SK-N-SH (cell line): ENCODE results near the gene AKR1C1. TPM values are rescaled to one million over a fixed set of nuclear protein-coding genes. Genes with fewer than 3 reads are reported as not detected.

ENCODE experiments used
- CTCF ChIA-PET: fragments of 300-600, 350-600 bp; formaldehyde crosslinking; extraction: SDS; loops from one replicate; lab custom pipeline; 2021; lab: Yijun Ruan, JAX
- POLR2A ChIA-PET: fragments of 350-600 bp; sonication (Branson Sonifier 250); formaldehyde crosslinking; extraction: SDS; loops from one replicate; lab custom pipeline; 2020; ENCODE audit warnings: antibody characterized with exemption, inconsistent platforms; lab: Yijun Ruan, JAX
- DNase-seq: peaks from one replicate; pipeline ENCODE4 v3.0.0; 2012
- H2AFZ ChIP-seq: fragments of 200-600 bp; sonication (generic); 2 replicates; pipeline ENCODE4 v1.8.1; 2016; ENCODE audit warnings: antibody characterized with exemption, mild to moderate bottlenecking, low read depth
- H3F3A ChIP-seq: fragments of 200-600 bp; sonication (generic); replicated peaks from 2 replicates; pipeline ENCODE3; 2016; ENCODE audit warnings: antibody characterized with exemption, mild to moderate bottlenecking; ENCODE audit not compliant: insufficient read depth
- H3K27ac ChIP-seq, 2 experiments: fragments of 200-500 bp in 1 of 2; fragments of 200-600 bp in 1 of 2; sonication (Bioruptor generic) in 1 of 2; sonication (generic), shearing (Covaris generic) in 1 of 2; 2 replicates each; pipeline versions ENCODE4 v1.5.1 to v1.6.1; 2014 to 2016; ENCODE audit warnings: low read depth in 2 of 2, inconsistent platforms in 1 of 2, low read length in 1 of 2, mild to moderate bottlenecking in 1 of 2, mixed read lengths in 1 of 2
- H3K27me3 ChIP-seq: fragments of 200-600 bp; sonication (generic), shearing (Covaris generic); 2 replicates; pipeline ENCODE4 v1.6.1; 2016; ENCODE audit warnings: mixed run types; ENCODE audit not compliant: insufficient read depth
- H3K36me3 ChIP-seq, 2 experiments: fragments of 200-500 bp in 1 of 2; fragments of 200-600 bp in 1 of 2; sonication (Bioruptor generic) in 1 of 2; sonication (generic) in 1 of 2; replicated peaks in 1 of 2; 2 replicates each; pipeline versions ENCODE3 to v1.5.1; 2014 to 2016; ENCODE audit warnings: low read length in 1 of 2, mild to moderate bottlenecking in 1 of 2; ENCODE audit not compliant: insufficient read depth in 2 of 2, control insufficient read depth in 1 of 2
- H3K4me1 ChIP-seq, 2 experiments: fragments of 200-500 bp in 1 of 2; fragments of 200-600 bp in 1 of 2; sonication (Bioruptor generic) in 1 of 2; sonication (generic), shearing (Covaris generic) in 1 of 2; 2 replicates each; pipeline versions ENCODE4 v1.5.1 to v1.6.1; 2014 to 2016; ENCODE audit warnings: low read depth in 1 of 2, low read length in 1 of 2, mixed run types in 1 of 2; ENCODE audit not compliant: insufficient read depth in 2 of 2, control insufficient read depth in 1 of 2
- H3K4me2 ChIP-seq: fragments of 200-600 bp; sonication (generic), shearing (Covaris generic); 2 replicates; pipeline ENCODE4 v1.6.1; 2017; ENCODE audit warnings: mixed run types
- H3K4me3 ChIP-seq, 2 experiments: fragments of 200-500 bp in 1 of 2; fragments of 200-600 bp in 1 of 2; sonication (Bioruptor generic) in 1 of 2; sonication (generic), shearing (Covaris generic) in 1 of 2; 2 replicates each; pipeline versions ENCODE4 v1.5.1 to v1.8.1; 2014 to 2016; ENCODE audit warnings: low read depth in 2 of 2, inconsistent platforms in 1 of 2, low read length in 1 of 2, mild to moderate bottlenecking in 1 of 2, mixed read lengths in 1 of 2, moderate library complexity in 1 of 2
- H3K79me2 ChIP-seq: fragments of 200-600 bp; sonication (generic); 2 replicates; pipeline ENCODE4 v1.8.1; 2017; ENCODE audit warnings: mild to moderate bottlenecking; ENCODE audit not compliant: insufficient read depth
- H3K9ac ChIP-seq: fragments of 200-600 bp; sonication (generic); 2 replicates; pipeline ENCODE4 v1.6.1; 2017; ENCODE audit warnings: mixed run types
- H3K9me2 ChIP-seq: fragments of 200-600 bp; sonication (generic); 2 replicates; pipeline ENCODE4 v1.6.1; 2017; ENCODE audit warnings: mixed run types
- H3K9me3 ChIP-seq: fragments of 200-600 bp; sonication (generic); 2 replicates; pipeline ENCODE4 v1.6.1; 2017; ENCODE audit warnings: mixed run types, mild to moderate bottlenecking, moderate library complexity
- H4K20me1 ChIP-seq: fragments of 200-600 bp; sonication (generic); 2 replicates; pipeline ENCODE4 v1.6.1; 2017; ENCODE audit warnings: mild to moderate bottlenecking, mixed run types; ENCODE audit not compliant: insufficient read depth
- CTCF ChIP-seq: fragments of 200-600 bp; sonication (generic); IDR thresholded peaks from 2 replicates; pipeline ENCODE4 v1.6.1; 2017; ENCODE audit warnings: antibody characterized with exemption, mild to moderate bottlenecking, moderate library complexity
- ELF1 ChIP-seq: IDR thresholded peaks from 2 replicates; pipeline ENCODE4 v1.4.0; 2012
- FOXM1 ChIP-seq: IDR thresholded peaks from 2 replicates; pipeline ENCODE4 v1.4.0; 2012; ENCODE audit warnings: low read depth, mild to moderate bottlenecking
- GABPA ChIP-seq: IDR thresholded peaks from 2 replicates; pipeline ENCODE4 v1.4.0; 2012; ENCODE audit warnings: low read depth, mild to moderate bottlenecking
- GATA2 ChIP-seq: sonication (generic); formaldehyde crosslinking; IDR thresholded peaks from 2 replicates; pipeline ENCODE4 v1.5.0; 2020; ENCODE audit warnings: mild to moderate bottlenecking, missing genetic modification reagents
- JUND ChIP-seq: IDR thresholded peaks from 2 replicates; pipeline ENCODE4 v1.4.0; 2012
- NFIC ChIP-seq: IDR thresholded peaks from 2 replicates; pipeline ENCODE4 v1.4.0; 2012; ENCODE audit warnings: borderline replicate concordance
- NRF1 ChIP-seq: IDR thresholded peaks from 2 replicates; pipeline ENCODE4 v1.6.1; 2012; ENCODE audit warnings: low read depth, mild to moderate bottlenecking, low read length
- PBX3 ChIP-seq: IDR thresholded peaks from 2 replicates; pipeline ENCODE4; 2012
- POLR2AphosphoS5 ChIP-seq: IDR thresholded peaks from 2 replicates; pipeline ENCODE4 v1.6.1; 2012; ENCODE audit warnings: low read depth, low read length
- REST ChIP-seq: IDR thresholded peaks from 2 replicates; pipeline ENCODE4 v1.6.1; 2012; ENCODE audit warnings: mild to moderate bottlenecking, low read depth, low read length, moderate library complexity
- RFX5 ChIP-seq: IDR thresholded peaks from 2 replicates; pipeline ENCODE4 v1.6.1; 2012; ENCODE audit warnings: mild to moderate bottlenecking, improper control_type of control experiment, low read length
- RXRA ChIP-seq: IDR thresholded peaks from 2 replicates; pipeline ENCODE4 v1.4.0; 2012; ENCODE audit warnings: low read depth, mild to moderate bottlenecking, borderline replicate concordance
- SIN3A ChIP-seq: IDR thresholded peaks from 2 replicates; pipeline ENCODE4 v1.6.1; 2012; ENCODE audit warnings: low read depth, mild to moderate bottlenecking, low read length, moderate library complexity, borderline replicate concordance
- SMC3 ChIP-seq: IDR thresholded peaks from 2 replicates; pipeline ENCODE4 v1.6.1; 2012; ENCODE audit warnings: low read depth, low read length, improper control_type of control experiment
- TCF12 ChIP-seq: IDR thresholded peaks from 2 replicates; pipeline ENCODE4 v1.4.0; 2012
- TEAD4 ChIP-seq: IDR thresholded peaks from 2 replicates; pipeline ENCODE4 v1.4.0; 2012; ENCODE audit warnings: mild to moderate bottlenecking, borderline replicate concordance; ENCODE audit not compliant: insufficient read depth
- WGBS: methylation state at CpG from one replicate; pipeline ENCODE4 v1.1.6; 2017; ENCODE audit warnings: low lambda C conversion rate; 5-methylcytosine and 5-hydroxymethylcytosine counted together
- polyA plus RNA-seq, 3 experiments: library from polyadenylated mRNA; depleted of rRNA; stranded (reverse); fragments of >200 nt; gene quantifications; 2 replicates each; pipeline ENCODE4 v1.2.3, GENCODE V29; 2012
- TF ChIP-seq, protein P1 (sequence below): IDR thresholded peaks from 2 replicates; pipeline ENCODE4 v1.4.0; 2012; ENCODE audit warnings: low read depth, borderline replicate concordance
- TF ChIP-seq, protein P2 (sequence below): IDR thresholded peaks from 2 replicates; pipeline ENCODE4 v1.4.0; 2012; ENCODE audit warnings: low read depth

Gene AKR1C1
- polyA plus RNA-seq, 1 of the 3 experiments (the other 2 are of a cell fraction), result 1.3 TPM

DNA sequence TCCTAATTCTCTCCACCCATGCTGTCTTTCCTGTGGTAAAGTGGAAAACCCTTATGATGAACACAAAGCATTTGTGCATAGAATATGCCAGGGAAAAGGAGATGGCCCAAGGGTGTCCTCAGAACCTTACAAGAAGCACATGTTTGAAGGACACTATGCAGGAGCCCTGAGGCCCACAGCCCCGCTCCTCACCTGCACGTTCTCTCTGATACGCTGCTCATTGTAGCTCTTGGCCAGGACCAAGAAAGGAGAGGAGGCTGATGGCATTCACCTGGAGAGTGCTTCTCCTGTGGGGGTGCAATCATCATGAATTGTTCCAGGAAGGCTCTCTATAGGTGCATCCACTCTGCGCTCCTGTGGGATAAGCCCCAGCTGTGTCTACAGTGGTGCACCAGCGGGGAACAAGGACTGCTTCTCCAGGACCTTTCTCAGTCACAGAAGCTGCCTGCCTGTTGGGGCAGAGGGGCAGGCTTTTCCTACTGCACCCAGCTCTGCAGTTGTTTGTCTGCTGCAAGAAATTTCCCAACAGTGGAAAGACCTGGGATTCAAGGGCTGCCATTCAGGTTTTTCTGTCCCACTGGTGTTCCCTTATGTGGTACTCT, 20.5 kb downstream of the AKR1C1 start (continued):
- TF ChIP-seq ELF1 (no peak), JUND (no peak), SIN3A (no peak), POLR2AphosphoS5 (no peak), TEAD4 (no peak), SMC3 (no peak)
- TF ChIP-seq, protein P1, sequence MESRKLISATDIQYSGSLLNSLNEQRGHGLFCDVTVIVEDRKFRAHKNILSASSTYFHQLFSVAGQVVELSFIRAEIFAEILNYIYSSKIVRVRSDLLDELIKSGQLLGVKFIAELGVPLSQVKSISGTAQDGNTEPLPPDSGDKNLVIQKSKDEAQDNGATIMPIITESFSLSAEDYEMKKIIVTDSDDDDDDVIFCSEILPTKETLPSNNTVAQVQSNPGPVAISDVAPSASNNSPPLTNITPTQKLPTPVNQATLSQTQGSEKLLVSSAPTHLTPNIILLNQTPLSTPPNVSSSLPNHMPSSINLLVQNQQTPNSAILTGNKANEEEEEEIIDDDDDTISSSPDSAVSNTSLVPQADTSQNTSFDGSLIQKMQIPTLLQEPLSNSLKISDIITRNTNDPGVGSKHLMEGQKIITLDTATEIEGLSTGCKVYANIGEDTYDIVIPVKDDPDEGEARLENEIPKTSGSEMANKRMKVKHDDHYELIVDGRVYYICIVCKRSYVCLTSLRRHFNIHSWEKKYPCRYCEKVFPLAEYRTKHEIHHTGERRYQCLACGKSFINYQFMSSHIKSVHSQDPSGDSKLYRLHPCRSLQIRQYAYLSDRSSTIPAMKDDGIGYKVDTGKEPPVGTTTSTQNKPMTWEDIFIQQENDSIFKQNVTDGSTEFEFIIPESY, result no peak

DNA sequence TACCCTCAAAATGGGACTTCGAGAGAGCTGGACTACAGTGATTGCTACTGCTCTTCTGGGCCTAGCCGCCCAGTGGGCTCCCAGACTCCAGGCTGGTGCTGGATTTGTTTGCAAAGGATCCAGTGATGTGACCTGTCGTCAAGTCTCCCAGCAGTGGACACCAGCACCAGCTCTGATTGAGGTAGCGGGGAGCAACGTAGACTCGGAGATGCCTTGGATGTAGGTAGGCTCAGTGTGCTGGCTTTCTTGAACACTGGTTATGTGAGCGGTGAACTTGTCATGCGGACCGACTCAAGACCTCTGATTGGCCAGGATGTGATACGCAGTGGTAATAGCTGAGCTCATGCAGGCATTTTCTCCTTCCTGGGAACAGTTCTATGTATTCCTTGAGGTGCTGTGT, 21.0 kb downstream of the AKR1C1 start:
- H2AFZ ChIP-seq, result no peak overlapping the region
- TF ChIP-seq RXRA (no peak), PBX3 (no peak), NRF1 (no peak), RFX5 (no peak), TCF12 (no peak), NFIC (no peak), FOXM1 (no peak), ELF1 (no peak), CTCF (no peak), GATA2 (CRISPR knock-in tag) (no peak), GABPA (no peak), SIN3A (no peak), REST (no peak)
- TF ChIP-seq, protein P2, sequence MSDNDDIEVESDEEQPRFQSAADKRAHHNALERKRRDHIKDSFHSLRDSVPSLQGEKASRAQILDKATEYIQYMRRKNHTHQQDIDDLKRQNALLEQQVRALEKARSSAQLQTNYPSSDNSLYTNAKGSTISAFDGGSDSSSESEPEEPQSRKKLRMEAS, result no peak
- TF ChIP-seq, protein P1, result no peak
- H3K4me1 ChIP-seq, result no peaks in the 10 kb centered on the region; a peak in 1 of 4 replicates
- no peaks in the 10 kb centered on the region for H3K9me3 ChIP-seq
- H3K9me2 ChIP-seq, result no peaks in the 10 kb centered on the region
- CTCF ChIA-PET, result interaction anchor here (1.0 to 4.5 kb wide), 2 partner anchors 134 to 135 kb away, joined by 4 to 57 read pairs; no protein-coding TSS in a partner anchor
- WGBS, result 70% methylated on average over 6 of the region's 10 CpGs
- no peaks in the 10 kb centered on the region for H3F3A ChIP-seq
- no peak overlapping the region for H3K4me2 ChIP-seq
- H4K20me1 ChIP-seq, result no peaks in the 10 kb centered on the region
- POLR2A ChIA-PET, result no interaction called here
- H3K4me3 ChIP-seq, result no peak overlapping the region
- no peak for DNase-seq
- H3K36me3 ChIP-seq, result no peaks in the 10 kb centered on the region
- no peak overlapping the region for H3K9ac ChIP-seq
- no peaks in the 10 kb centered on the region for H3K79me2 ChIP-seq
- H3K27ac ChIP-seq, result no peak overlapping the region
- no peaks in the 10 kb centered on the region for H3K27me3 ChIP-seq
